Sciatic nerve (tissue), 1 donor: Measurements from ENCODE around the gene HEXD. TPM values are rescaled to one million over a fixed set of nuclear protein-coding genes. Genes with fewer than 3 reads are reported as not detected.

Source experiments
- total RNA-seq: library from RNA; stranded (reverse); fragmentation: NEBNext Ultra II Directional; extraction: Animal tissue kit (Norgen Biotek cat#: 25700); gene quantifications from one replicate; pipeline ENCODE4 v1.2.1, GENCODE V29; 2021
- donor health status: DM: no; HTN: no; CAD: no.

The HEXD gene
- total RNA-seq, 1 donor from 2014 or later: 43.2 TPM

Other genes starting within 250 kb of the HEXD start
- gene CCDC57, start 205.5 kb upstream of the HEXD start, total RNA-seq: 50.6 TPM
- 53.1 TPM for gene SLC16A3, start 189.3 kb upstream of the HEXD start, total RNA-seq
- gene CSNK1D, start 144.6 kb upstream of the HEXD start, total RNA-seq: 152 TPM
- gene CD7, start 100.7 kb upstream of the HEXD start, total RNA-seq: 2.5 TPM
- 22.2 TPM for gene SECTM1, start 84.6 kb upstream of the HEXD start, total RNA-seq
- not detected for gene TEX19, start 59.1 kb upstream of the HEXD start, total RNA-seq
- gene UTS2R, start 46.6 kb upstream of the HEXD start, total RNA-seq: not detected
- gene OGFOD3, start 239 bp downstream of the HEXD start, total RNA-seq: 23.5 TPM
- gene CYBC1, start 32.4 kb downstream of the HEXD start, total RNA-seq: 94.5 TPM
- 55.5 TPM for gene NARF, start 40.4 kb downstream of the HEXD start, total RNA-seq
- 59.9 TPM for gene FOXK2, start 101.4 kb downstream of the HEXD start, total RNA-seq
- 67.1 TPM for gene WDR45B, start 230.1 kb downstream of the HEXD start, total RNA-seq